SH-SY5Y (cell line): ENCODE measurements around the gene COX19.

Experiments used
- GATA2 ChIP-seq: IDR thresholded peaks from 2 replicates; pipeline ENCODE4 v1.6.1; 2011; ENCODE audit warnings: mild to moderate bottlenecking, low read depth, low read length
- GATA3 ChIP-seq: IDR thresholded peaks from 2 replicates; pipeline ENCODE4 v1.6.1; 2011; ENCODE audit warnings: low read depth, mild to moderate bottlenecking, low read length, moderate library complexity

- no peak for TF ChIP-seq GATA2
- no peak for TF ChIP-seq GATA3
These were observed 17.7 kb downstream of the COX19 start for GRCh38 chr7:957418-958220.
